GM23338 (cell line): ENCODE measurements around the gene ARHGAP42. TPM values are rescaled to one million over a fixed set of nuclear protein-coding genes. Genes with fewer than 3 reads are reported as not detected.
A peak's percentile ranks its signal among the peaks of the same experiment; 100 is the strongest.

Experiments used
- ATAC-seq: fragments of 200-7000 bp; cut with Tn5 transposase; 3 replicates; pipeline ENCODE4 v1.9.1; 2020
- DNase-seq: peaks from one replicate; pipeline ENCODE4 v3.0.0-alpha.2; 2015; ENCODE audit warnings: low spot score
- H2AFZ ChIP-seq: fragments of 200-600 bp; sonication (generic); 2 replicates; pipeline ENCODE4 v1.8.0; 2016; ENCODE audit warnings: antibody characterized with exemption, mild to moderate bottlenecking, moderate library complexity
- H3F3A ChIP-seq: fragments of 200-600 bp; sonication (generic); replicated peaks from 2 replicates; pipeline ENCODE4 v1.8.0; 2017; ENCODE audit warnings: antibody characterized with exemption, mixed run types, low read depth
- H3K27ac ChIP-seq: fragments of 200-600 bp; sonication (generic); 2 replicates; pipeline ENCODE4 v1.6.1; 2016; ENCODE audit warnings: low read depth
- H3K27me3 ChIP-seq: fragments of 200-600 bp; sonication (generic); 2 replicates; pipeline ENCODE4 v1.8.0; 2016; ENCODE audit warnings: mild to moderate bottlenecking, mixed run types, moderate library complexity; ENCODE audit not compliant: insufficient read depth
- H3K36me3 ChIP-seq: fragments of 200-600 bp; sonication (generic); 2 replicates; pipeline ENCODE4 v1.8.0; 2016; ENCODE audit warnings: mild to moderate bottlenecking; ENCODE audit not compliant: insufficient read depth
- H3K4me1 ChIP-seq: fragments of 200-600 bp; sonication (generic); 2 replicates; pipeline ENCODE4 v1.8.0; 2016; ENCODE audit warnings: mild to moderate bottlenecking, moderate library complexity; ENCODE audit not compliant: insufficient read depth
- H3K4me2 ChIP-seq: fragments of 200-600 bp; sonication (generic); 2 replicates; pipeline ENCODE4 v1.7.1; 2017; ENCODE audit warnings: mixed run types
- H3K4me3 ChIP-seq: fragments of 200-600 bp; sonication (generic); 2 replicates; pipeline ENCODE4 v1.6.1; 2016; ENCODE audit warnings: mixed run types
- H3K79me2 ChIP-seq: fragments of 200-600 bp; sonication (generic); replicated peaks from 2 replicates; pipeline ENCODE4 v1.8.0; 2017; ENCODE audit warnings: mild to moderate bottlenecking; ENCODE audit not compliant: insufficient read depth
- H3K9me2 ChIP-seq: fragments of 200-600 bp; sonication (generic); 2 replicates; pipeline ENCODE4 v1.8.0; 2017; ENCODE audit not compliant: insufficient read depth
- H4K20me1 ChIP-seq: fragments of 200-600 bp; sonication (generic); replicated peaks from 2 replicates; pipeline ENCODE4 v1.8.0; 2017; ENCODE audit warnings: mild to moderate bottlenecking; ENCODE audit not compliant: insufficient read depth
- H3K27ac Mint-ChIP-seq: 2 replicates; pipeline ENCODE4 v1.8.0; 2020; ENCODE audit warnings: inconsistent platforms, mild to moderate bottlenecking, moderate library complexity, mixed read lengths
- H3K27me3 Mint-ChIP-seq: 3 replicates; pipeline ENCODE4 v1.8.0; 2022; ENCODE audit warnings: low read depth, mild to moderate bottlenecking, moderate library complexity, mixed read lengths, inconsistent platforms; ENCODE audit not compliant: insufficient read depth, poor library complexity
- H3K36me3 Mint-ChIP-seq: 3 replicates; pipeline ENCODE4 v1.8.0; 2021; ENCODE audit warnings: low read depth, mild to moderate bottlenecking, inconsistent platforms, moderate library complexity, mixed read lengths
- H3K4me1 Mint-ChIP-seq: 3 replicates; pipeline ENCODE4 v1.8.0; 2020; ENCODE audit warnings: mild to moderate bottlenecking, inconsistent platforms, mixed read lengths
- H3K4me3 Mint-ChIP-seq: 3 replicates; pipeline ENCODE4 v1.8.0; 2021; ENCODE audit warnings: moderate library complexity, mild to moderate bottlenecking, inconsistent platforms, mixed read lengths
- H3K9me3 Mint-ChIP-seq: 3 replicates; pipeline ENCODE4 v1.8.0; 2020; ENCODE audit warnings: moderate library complexity, mild to moderate bottlenecking, inconsistent platforms, mixed read lengths
- EZH2 ChIP-seq: fragments of 200-600 bp; sonication (generic); IDR thresholded peaks from one replicate; pipeline ENCODE4 v1.8.0; 2017; ENCODE audit warnings: antibody characterized with exemption, mild to moderate bottlenecking, low read depth; ENCODE audit not compliant: unreplicated experiment
- EZH2phosphoT487 ChIP-seq: fragments of 200-600 bp; sonication (generic); IDR thresholded peaks from one replicate; pipeline ENCODE4 v1.8.1; 2018; ENCODE audit warnings: antibody characterized with exemption; ENCODE audit not compliant: unreplicated experiment
- JUNB ChIP-seq: IDR thresholded peaks from one replicate; pipeline ENCODE4 v1.6.1; 2016; ENCODE audit warnings: antibody characterized with exemption; ENCODE audit not compliant: unreplicated experiment
- NANOG ChIP-seq: IDR thresholded peaks from 2 replicates; pipeline ENCODE4 v1.6.1; 2016; ENCODE audit warnings: antibody characterized with exemption, borderline replicate concordance
- STAT1 ChIP-seq: IDR thresholded peaks from one replicate; pipeline ENCODE4 v1.6.1; 2016; ENCODE audit warnings: antibody characterized with exemption; ENCODE audit not compliant: unreplicated experiment
- ZNF114 ChIP-seq: fragments of 250-450 bp; sonication (Bioruptor Pico); IDR thresholded peaks from 2 replicates; pipeline ENCODE4 v1.5.0; 2020; ENCODE audit warnings: mild to moderate bottlenecking, moderate library complexity
- ZNF331 ChIP-seq: fragments of 250-450 bp; sonication (Bioruptor Pico); IDR thresholded peaks from 2 replicates; pipeline ENCODE4 v1.5.0; 2020; ENCODE audit warnings: low read depth, mild to moderate bottlenecking, moderate library complexity
- polyA plus RNA-seq: library from polyadenylated mRNA; unstranded; fragments of >200 nt; fragmentation: Nextera tagmentation; extraction: Ambion mirVana; gene quantifications from 2 replicates; pipeline ENCODE4 v1.2.1, GENCODE V29; 2016
- total RNA-seq: library from RNA; depleted of rRNA; stranded (reverse); fragments of >200 nt; shearing (Covaris generic); gene quantifications from 2 replicates; pipeline ENCODE4 v1.2.3, GENCODE V29; 2014
- TF ChIP-seq, protein P1 (sequence below): IDR thresholded peaks from one replicate; pipeline ENCODE4 v1.6.1; 2018; ENCODE audit warnings: antibody characterized with exemption; ENCODE audit not compliant: unreplicated experiment
- TF ChIP-seq, protein P2 (sequence below), 2 experiments: fragments of 200-600 bp in 1 of 2; sonication (generic) in 1 of 2; conservative IDR thresholded peaks; 2 replicates each; pipeline versions ENCODE4 v1.5.1 to v1.6.1; 2016 to 2017; ENCODE audit warnings: antibody characterized with exemption in 2 of 2, low read depth in 2 of 2, mild to moderate bottlenecking in 2 of 2, moderate library complexity in 1 of 2
- TF ChIP-seq, protein P3 (sequence below): fragments of 250-450 bp; sonication (Bioruptor Pico); IDR thresholded peaks from 2 replicates; pipeline ENCODE4 v1.5.0; 2020; ENCODE audit warnings: mild to moderate bottlenecking, moderate library complexity

The ARHGAP42 gene
- total and polyA plus RNA-seq, 2 experiments from 2014 or later = 23.7 to 35.7 TPM

DNA sequence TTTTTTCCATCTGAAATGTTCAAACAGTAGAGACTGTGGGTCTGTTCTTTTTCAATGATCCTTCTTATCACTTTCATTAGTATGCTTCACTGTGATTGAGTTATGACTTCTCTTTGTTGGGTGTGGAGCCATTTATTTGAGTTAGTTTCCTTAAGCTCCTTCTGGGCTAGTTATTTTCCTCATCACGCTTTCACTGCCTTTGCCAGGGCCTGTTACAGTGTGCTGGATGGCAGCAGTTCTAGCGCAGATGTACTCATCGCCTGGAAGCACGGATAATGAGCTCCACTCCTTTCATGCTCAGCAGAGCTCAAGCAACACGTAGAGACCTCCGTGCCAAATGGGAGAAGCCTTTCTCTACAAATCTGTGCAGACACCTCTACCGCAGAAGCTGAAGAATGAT is 7.0 kb upstream of the ARHGAP42 start:
- Histone ChIP-seq H3K4me1 (peaks cover 33% of the 10 kb centered on the region), H3K27ac (no peak overlapping the region), H3K4me2 (no peak overlapping the region), H3K36me3 (no peaks in the 10 kb centered on the region), H3K27me3 (no peaks in the 10 kb centered on the region), H2AFZ (peak overlapping the region; percentile 28; the same call in 1 of the 2 replicates), H3K79me2 (no peaks in the 10 kb centered on the region), H3K4me3 (no peak overlapping the region), H3F3A (no peaks in the 10 kb centered on the region), H4K20me1 (no peaks in the 10 kb centered on the region), H3K9me2 (no peaks in the 10 kb centered on the region)
- no peak for DNase-seq
- H3K27me3 Mint-ChIP-seq = peaks cover 6% of the 10 kb centered on the region
- ATAC-seq = no peak
- H3K4me1 Mint-ChIP-seq = peaks cover 37% of the 10 kb centered on the region
- TF ChIP-seq ZNF114 (no peak), EZH2phosphoT487 (no peak), NANOG (no peak), JUNB (no peak), ZNF331 (CRISPR knock-in tag) (no peak), EZH2 (no peak), STAT1 (no peak)
- TF ChIP-seq, protein P1, sequence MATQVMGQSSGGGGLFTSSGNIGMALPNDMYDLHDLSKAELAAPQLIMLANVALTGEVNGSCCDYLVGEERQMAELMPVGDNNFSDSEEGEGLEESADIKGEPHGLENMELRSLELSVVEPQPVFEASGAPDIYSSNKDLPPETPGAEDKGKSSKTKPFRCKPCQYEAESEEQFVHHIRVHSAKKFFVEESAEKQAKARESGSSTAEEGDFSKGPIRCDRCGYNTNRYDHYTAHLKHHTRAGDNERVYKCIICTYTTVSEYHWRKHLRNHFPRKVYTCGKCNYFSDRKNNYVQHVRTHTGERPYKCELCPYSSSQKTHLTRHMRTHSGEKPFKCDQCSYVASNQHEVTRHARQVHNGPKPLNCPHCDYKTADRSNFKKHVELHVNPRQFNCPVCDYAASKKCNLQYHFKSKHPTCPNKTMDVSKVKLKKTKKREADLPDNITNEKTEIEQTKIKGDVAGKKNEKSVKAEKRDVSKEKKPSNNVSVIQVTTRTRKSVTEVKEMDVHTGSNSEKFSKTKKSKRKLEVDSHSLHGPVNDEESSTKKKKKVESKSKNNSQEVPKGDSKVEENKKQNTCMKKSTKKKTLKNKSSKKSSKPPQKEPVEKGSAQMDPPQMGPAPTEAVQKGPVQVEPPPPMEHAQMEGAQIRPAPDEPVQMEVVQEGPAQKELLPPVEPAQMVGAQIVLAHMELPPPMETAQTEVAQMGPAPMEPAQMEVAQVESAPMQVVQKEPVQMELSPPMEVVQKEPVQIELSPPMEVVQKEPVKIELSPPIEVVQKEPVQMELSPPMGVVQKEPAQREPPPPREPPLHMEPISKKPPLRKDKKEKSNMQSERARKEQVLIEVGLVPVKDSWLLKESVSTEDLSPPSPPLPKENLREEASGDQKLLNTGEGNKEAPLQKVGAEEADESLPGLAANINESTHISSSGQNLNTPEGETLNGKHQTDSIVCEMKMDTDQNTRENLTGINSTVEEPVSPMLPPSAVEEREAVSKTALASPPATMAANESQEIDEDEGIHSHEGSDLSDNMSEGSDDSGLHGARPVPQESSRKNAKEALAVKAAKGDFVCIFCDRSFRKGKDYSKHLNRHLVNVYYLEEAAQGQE = no peak
- TF ChIP-seq, protein P2, sequence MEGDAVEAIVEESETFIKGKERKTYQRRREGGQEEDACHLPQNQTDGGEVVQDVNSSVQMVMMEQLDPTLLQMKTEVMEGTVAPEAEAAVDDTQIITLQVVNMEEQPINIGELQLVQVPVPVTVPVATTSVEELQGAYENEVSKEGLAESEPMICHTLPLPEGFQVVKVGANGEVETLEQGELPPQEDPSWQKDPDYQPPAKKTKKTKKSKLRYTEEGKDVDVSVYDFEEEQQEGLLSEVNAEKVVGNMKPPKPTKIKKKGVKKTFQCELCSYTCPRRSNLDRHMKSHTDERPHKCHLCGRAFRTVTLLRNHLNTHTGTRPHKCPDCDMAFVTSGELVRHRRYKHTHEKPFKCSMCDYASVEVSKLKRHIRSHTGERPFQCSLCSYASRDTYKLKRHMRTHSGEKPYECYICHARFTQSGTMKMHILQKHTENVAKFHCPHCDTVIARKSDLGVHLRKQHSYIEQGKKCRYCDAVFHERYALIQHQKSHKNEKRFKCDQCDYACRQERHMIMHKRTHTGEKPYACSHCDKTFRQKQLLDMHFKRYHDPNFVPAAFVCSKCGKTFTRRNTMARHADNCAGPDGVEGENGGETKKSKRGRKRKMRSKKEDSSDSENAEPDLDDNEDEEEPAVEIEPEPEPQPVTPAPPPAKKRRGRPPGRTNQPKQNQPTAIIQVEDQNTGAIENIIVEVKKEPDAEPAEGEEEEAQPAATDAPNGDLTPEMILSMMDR (conservative IDR thresholded peaks at IDR 0.05; ENCODE audit: low read depth in 2 of 2) = no peak
- TF ChIP-seq, protein P3, sequence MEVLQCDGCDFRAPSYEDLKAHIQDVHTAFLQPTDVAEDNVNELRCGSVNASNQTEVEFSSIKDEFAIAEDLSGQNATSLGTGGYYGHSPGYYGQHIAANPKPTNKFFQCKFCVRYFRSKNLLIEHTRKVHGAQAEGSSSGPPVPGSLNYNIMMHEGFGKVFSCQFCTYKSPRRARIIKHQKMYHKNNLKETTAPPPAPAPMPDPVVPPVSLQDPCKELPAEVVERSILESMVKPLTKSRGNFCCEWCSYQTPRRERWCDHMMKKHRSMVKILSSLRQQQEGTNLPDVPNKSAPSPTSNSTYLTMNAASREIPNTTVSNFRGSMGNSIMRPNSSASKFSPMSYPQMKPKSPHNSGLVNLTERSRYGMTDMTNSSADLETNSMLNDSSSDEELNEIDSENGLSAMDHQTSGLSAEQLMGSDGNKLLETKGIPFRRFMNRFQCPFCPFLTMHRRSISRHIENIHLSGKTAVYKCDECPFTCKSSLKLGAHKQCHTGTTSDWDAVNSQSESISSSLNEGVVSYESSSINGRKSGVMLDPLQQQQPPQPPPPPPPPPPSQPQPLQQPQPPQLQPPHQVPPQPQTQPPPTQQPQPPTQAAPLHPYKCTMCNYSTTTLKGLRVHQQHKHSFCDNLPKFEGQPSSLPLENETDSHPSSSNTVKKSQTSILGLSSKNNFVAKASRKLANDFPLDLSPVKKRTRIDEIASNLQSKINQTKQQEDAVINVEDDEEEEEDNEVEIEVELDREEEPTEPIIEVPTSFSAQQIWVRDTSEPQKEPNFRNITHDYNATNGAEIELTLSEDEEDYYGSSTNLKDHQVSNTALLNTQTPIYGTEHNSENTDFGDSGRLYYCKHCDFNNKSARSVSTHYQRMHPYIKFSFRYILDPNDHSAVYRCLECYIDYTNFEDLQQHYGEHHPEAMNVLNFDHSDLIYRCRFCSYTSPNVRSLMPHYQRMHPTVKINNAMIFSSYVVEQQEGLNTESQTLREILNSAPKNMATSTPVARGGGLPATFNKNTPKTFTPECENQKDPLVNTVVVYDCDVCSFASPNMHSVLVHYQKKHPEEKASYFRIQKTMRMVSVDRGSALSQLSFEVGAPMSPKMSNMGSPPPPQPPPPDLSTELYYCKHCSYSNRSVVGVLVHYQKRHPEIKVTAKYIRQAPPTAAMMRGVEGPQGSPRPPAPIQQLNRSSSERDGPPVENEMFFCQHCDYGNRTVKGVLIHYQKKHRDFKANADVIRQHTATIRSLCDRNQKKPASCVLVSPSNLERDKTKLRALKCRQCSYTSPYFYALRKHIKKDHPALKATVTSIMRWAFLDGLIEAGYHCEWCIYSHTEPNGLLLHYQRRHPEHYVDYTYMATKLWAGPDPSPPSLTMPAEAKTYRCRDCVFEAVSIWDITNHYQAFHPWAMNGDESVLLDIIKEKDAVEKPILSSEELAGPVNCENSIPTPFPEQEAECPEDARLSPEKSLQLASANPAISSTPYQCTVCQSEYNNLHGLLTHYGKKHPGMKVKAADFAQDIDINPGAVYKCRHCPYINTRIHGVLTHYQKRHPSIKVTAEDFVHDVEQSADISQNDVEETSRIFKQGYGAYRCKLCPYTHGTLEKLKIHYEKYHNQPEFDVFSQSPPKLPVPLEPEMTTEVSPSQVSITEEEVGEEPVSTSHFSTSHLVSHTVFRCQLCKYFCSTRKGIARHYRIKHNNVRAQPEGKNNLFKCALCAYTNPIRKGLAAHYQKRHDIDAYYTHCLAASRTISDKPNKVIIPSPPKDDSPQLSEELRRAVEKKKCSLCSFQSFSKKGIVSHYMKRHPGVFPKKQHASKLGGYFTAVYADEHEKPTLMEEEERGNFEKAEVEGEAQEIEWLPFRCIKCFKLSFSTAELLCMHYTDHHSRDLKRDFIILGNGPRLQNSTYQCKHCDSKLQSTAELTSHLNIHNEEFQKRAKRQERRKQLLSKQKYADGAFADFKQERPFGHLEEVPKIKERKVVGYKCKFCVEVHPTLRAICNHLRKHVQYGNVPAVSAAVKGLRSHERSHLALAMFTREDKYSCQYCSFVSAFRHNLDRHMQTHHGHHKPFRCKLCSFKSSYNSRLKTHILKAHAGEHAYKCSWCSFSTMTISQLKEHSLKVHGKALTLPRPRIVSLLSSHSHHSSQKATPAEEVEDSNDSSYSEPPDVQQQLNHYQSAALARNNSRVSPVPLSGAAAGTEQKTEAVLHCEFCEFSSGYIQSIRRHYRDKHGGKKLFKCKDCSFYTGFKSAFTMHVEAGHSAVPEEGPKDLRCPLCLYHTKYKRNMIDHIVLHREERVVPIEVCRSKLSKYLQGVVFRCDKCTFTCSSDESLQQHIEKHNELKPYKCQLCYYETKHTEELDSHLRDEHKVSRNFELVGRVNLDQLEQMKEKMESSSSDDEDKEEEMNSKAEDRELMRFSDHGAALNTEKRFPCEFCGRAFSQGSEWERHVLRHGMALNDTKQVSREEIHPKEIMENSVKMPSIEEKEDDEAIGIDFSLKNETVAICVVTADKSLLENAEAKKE (CRISPR knock-in tag) = no peak
- H3K4me3 Mint-ChIP-seq = no peak overlapping the region
- no peaks in the 10 kb centered on the region for H3K36me3 Mint-ChIP-seq
- no peaks in the 10 kb centered on the region; the same call in 2 of the 3 replicates for H3K9me3 Mint-ChIP-seq
- H3K27ac Mint-ChIP-seq = peak overlapping the region; percentile 38; the same call in 1 of the 2 replicates
